GM12874 (cell line): ENCODE measurements around the gene TMEM61.

Experiments
- CTCF ChIP-seq: IDR thresholded peaks from 2 replicates; pipeline ENCODE4 v1.5.1; 2011; ENCODE audit warnings: low read depth, mild to moderate bottlenecking, control low read depth, low read length, moderate library complexity; ENCODE audit not compliant: insufficient read depth

Gene TMEM61

GRCh38 chr1:55033265-55033614 lies 52.8 kb downstream of the TMEM61 start:
- TF ChIP-seq CTCF: no peak

DNA sequence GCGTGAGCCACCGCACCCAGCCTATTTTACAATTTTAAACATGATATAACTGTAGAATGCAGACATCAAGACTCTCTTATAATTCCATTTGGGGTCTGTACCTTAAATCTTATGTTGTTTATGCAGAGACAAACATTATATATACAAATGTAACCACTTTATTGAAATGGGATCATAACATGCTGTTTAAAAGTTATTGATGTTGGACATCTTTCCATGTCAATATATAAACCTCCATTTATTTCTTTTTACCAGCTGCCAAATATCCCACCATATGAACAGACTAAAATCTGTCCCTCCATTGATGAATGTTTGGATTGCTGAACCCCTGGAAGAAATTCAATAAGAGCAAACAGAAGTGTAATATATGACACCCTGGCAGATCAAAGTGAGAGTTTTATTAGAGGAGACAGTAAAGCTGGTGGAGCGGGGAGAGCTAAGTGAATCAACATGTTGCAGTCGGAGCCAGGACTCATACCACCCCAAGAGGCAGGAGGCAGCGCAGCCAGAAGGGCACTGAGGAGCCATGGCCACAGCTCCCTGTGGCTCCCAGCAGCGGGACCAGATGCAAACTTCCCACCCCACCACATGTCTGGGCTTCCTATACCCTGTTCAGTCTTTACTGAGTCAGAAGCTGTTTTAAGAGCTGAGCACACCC lies 54.2 kb downstream of the TMEM61 start:
- TF ChIP-seq CTCF: no peak

- no peak for TF ChIP-seq CTCF
Measured at GRCh38 chr1:55035904-55036303, 55.5 kb downstream of the TMEM61 start.

DNA sequence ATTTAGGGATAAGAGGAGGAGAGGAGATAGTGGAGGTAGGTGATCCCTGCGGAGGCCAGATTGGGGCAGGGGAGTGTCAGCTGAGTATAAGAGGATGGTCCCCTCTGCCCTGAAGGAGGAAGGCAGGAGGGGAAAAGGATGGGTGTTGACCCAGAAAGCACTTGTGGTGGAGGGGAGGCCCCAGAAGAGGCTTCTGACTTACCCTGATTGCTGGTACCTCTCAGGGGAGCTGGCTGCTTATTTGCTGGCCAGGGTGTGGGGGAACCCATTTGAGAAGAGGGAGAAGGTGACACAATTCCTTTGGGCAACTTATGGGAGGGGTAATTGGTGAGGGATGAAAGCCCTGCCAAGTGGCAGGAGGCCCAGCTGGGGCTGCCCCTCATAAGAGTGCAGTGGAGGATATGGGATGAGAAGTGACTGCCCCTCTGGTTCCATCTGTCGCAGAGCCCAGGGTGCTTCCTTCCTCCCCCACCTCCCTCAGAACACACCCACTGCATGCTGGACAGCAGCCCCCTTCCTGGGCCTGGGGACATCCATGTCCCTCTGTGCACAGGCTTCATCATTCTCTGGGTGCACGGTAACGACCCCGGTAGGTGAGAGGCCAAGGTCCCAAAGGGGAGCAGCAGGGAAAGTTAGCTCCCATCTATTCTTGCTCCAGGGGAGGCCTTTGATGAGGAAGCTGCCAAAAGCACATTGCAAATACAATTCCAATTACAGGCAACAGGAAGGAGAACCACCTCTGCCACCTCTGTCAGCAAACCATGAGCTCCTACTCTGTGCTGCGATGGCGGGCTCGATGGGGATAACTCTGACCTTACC lies 57.5 kb downstream of the TMEM61 start:
- TF ChIP-seq CTCF: no peak

- no peak for TF ChIP-seq CTCF
Measured at GRCh38 chr1:55038552-55038838, 58.1 kb downstream of the TMEM61 start.

DNA sequence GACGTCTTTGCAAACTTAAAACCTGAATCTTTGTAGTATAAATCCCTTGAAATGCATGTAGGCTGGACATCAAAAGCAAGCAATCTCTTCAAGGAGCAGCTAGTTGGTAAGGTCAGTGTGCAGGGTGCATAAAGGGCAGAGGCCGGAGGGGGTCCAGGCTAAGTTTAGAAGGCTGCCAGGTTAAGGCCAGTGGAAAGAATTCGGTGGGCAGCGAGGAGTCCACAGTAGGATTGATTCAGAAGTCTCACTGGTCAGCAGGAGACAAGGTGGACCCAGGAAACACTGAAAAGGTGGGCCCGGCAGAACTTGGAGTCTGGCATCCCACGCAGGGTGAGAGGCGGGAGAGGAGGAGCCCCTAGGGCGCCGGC lies 58.5 kb downstream of the TMEM61 start:
- no peak for TF ChIP-seq CTCF

DNA sequence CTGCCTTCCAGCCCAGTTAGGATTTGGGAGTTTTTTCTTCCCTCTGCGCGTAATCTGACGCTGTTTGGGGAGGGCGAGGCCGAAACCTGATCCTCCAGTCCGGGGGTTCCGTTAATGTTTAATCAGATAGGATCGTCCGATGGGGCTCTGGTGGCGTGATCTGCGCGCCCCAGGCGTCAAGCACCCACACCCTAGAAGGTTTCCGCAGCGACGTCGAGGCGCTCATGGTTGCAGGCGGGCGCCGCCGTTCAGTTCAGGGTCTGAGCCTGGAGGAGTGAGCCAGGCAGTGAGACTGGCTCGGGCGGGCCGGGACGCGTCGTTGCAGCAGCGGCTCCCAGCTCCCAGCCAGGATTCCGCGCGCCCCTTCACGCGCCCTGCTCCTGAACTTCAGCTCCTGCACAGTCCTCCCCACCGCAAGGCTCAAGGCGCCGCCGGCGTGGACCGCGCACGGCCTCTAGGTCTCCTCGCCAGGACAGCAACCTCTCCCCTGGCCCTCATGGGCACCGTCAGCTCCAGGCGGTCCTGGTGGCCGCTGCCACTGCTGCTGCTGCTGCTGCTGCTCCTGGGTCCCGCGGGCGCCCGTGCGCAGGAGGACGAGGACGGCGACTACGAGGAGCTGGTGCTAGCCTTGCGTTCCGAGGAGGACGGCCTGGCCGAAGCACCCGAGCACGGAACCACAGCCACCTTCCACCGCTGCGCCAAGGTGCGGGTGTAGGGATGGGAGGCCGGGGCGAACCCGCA lies 59.1 kb downstream of the TMEM61 start, which contains the start of gene PCSK9:
TSS of gene PCSK9 (plus strand) at position 207 of the 741 bp plus-strand sequence. CDS start at position 497, 290 bp downstream.
- no peak for TF ChIP-seq CTCF
